Measurements from ENCODE around the gene USF1. TPM values are rescaled to one million over a fixed set of nuclear protein-coding genes. Genes with fewer than 3 reads are reported as not detected.

The USF1 gene
- total and polyA plus RNA-seq, 2 experiments from 2014 or later = 23.8 to 74.8 TPM

- TF ChIP-seq POLR2AphosphoS5 (IDR thresholded peaks at IDR 0.05; ENCODE audit: low read depth) (no peak), ETS1 (IDR thresholded peaks at IDR 0.05) (no peak), EZH2 (IDR thresholded peaks at IDR 0.05; ENCODE audit: low read depth, unreplicated experiment) (no peak), ZNF462 (CRISPR knock-in tag; IDR thresholded peaks at IDR 0.05) (no peak), CREB1 (CRISPR knock-in tag; IDR thresholded peaks at IDR 0.05; ENCODE audit: low read depth) (no peak), NANOG (IDR thresholded peaks at IDR 0.05; ENCODE audit: borderline replicate concordance) (no peak), ZNF331 (CRISPR knock-in tag; IDR thresholded peaks at IDR 0.05; ENCODE audit: low read depth) (no peak), REST (IDR thresholded peaks at IDR 0.05; ENCODE audit: unreplicated experiment) (no peak), ZNF114 (CRISPR knock-in tag; IDR thresholded peaks at IDR 0.05) (no peak), STAT1 (IDR thresholded peaks at IDR 0.05; ENCODE audit: unreplicated experiment) (no peak), CTCF (conservative IDR thresholded peaks at IDR 0.05; ENCODE audit: low read depth in 2 of 2) (no peak), JUNB (IDR thresholded peaks at IDR 0.05; ENCODE audit: unreplicated experiment) (no peak), EZH2phosphoT487 (IDR thresholded peaks at IDR 0.05; ENCODE audit: unreplicated experiment) (no peak)
- Histone ChIP-seq H3K9me2 (ENCODE audit: insufficient read depth) (peaks cover 15% of the 10 kb centered on the region), H3K27me3 (ENCODE audit: insufficient read depth) (peaks cover 5% of the 10 kb centered on the region; the same call in 1 of the 2 replicates), H4K20me1 (replicated peaks; ENCODE audit: insufficient read depth) (no peaks in the 10 kb centered on the region), H2AFZ (no peak overlapping the region), H3K4me1 (ENCODE audit: insufficient read depth) (no peaks in the 10 kb centered on the region), H3K36me3 (ENCODE audit: insufficient read depth) (no peaks in the 10 kb centered on the region), H3K79me2 (replicated peaks; ENCODE audit: insufficient read depth) (no peaks in the 10 kb centered on the region), H3F3A (replicated peaks; ENCODE audit: low read depth) (no peaks in the 10 kb centered on the region), H3K4me3 (no peak overlapping the region), H3K4me2 (no peak overlapping the region), H3K27ac (ENCODE audit: low read depth) (no peak overlapping the region)
- Mint-ChIP-seq H3K27ac (no peak overlapping the region), H3K9me3 (peaks cover 35% of the 10 kb centered on the region), H3K27me3 (ENCODE audit: insufficient read depth, low read depth, poor library complexity) (peaks cover 18% of the 10 kb centered on the region), H3K36me3 (ENCODE audit: low read depth) (peaks cover 21% of the 10 kb centered on the region), H3K4me3 (no peak overlapping the region), H3K4me1 (peaks cover 5% of the 10 kb centered on the region; the same call in 1 of the 3 replicates)
- ATAC-seq (no peak), DNase-seq (ENCODE audit: low spot score) (no peak)
These were observed 5.4 kb upstream of the USF1 start for GRCh38 chr1:161051219-161051618.

Measured in GM23338 (cell line).